Ovary (tissue), 9 donors: ENCODE results near the gene ACTR8. TPM values are rescaled to one million over a fixed set of nuclear protein-coding genes. Genes with fewer than 3 reads are reported as not detected.

ENCODE experiments used
- DNase-seq, 5 donors: peaks; one replicate each; pipeline ENCODE4 v3.0.0-alpha.2; 2019 to 2020
- H3K27ac ChIP-seq, 2 donors: fragments of 200-600 bp; one replicate each; pipeline versions ENCODE4 v1.5.1 to v1.8.0; 2019 to 2022
- H3K27me3 ChIP-seq: fragments of 200-600 bp; one replicate; pipeline ENCODE4 v1.8.0; 2022
- H3K36me3 ChIP-seq: fragments of 200-600 bp; sonication (generic); one replicate; pipeline ENCODE4 v1.5.1; 2019
- H3K4me1 ChIP-seq: one replicate; pipeline ENCODE4 v1.8.1; 2013; ENCODE audit warnings: mild to moderate bottlenecking, moderate library complexity; ENCODE audit not compliant: insufficient read depth
- H3K4me3 ChIP-seq: fragments of 200-600 bp; sonication (generic); one replicate; pipeline ENCODE4 v1.5.1; 2017
- H3K9me3 ChIP-seq, 2 donors: fragments of 200-600 bp in 1 of 2; sonication (generic) in 1 of 2; one replicate each; pipeline versions ENCODE4 v1.5.1 to v1.8.1; 2013 to 2019; ENCODE audit warnings: mild to moderate bottlenecking in 1 of 2, moderate library complexity in 1 of 2
- CTCF ChIP-seq, 3 donors: fragments of 450-650 bp in 2 of 3; fragments of 200-600 bp in 1 of 3; IDR thresholded peaks; one replicate each; pipeline versions ENCODE4 v1.5.1 to v1.8.0; 2016 to 2022; ENCODE audit warnings: antibody characterized with exemption in 3 of 3, mild to moderate bottlenecking in 1 of 3
- EP300 ChIP-seq: sonication (generic); formaldehyde crosslinking; IDR thresholded peaks from one replicate; pipeline ENCODE4 v1.6.1; 2017; ENCODE audit warnings: antibody characterized with exemption
- POLR2A ChIP-seq: fragments of 450-650 bp; IDR thresholded peaks from one replicate; pipeline ENCODE4 v1.6.1; 2017; ENCODE audit warnings: antibody characterized with exemption, mild to moderate bottlenecking, moderate library complexity
- WGBS, 3 donors: extraction: QIAGEN DNeasy Blood & Tissue Kit in 1 of 3; methylation state at CpG; one replicate each; pipeline versions ENCODE4 v1.1.5 to v1.1.7; 2013 to 2017; 5-methylcytosine and 5-hydroxymethylcytosine counted together
- intact Hi-C, 4 donors: fragments of 100-400 bp; cut with DNase I; formaldehyde crosslinking; loops; one replicate each; pipeline versions ENCODE4 v1.11.0 to v1.15.1; 2022 to 2023
- polyA plus RNA-seq, 2 donors: library from polyadenylated mRNA; stranded (reverse); fragments of 200-250 nt in 1 of 2; fragments of 350-450 nt in 1 of 2; fragmentation: Illumina TruSeq in 1 of 2; extraction: RNeasy Lipid Tissue Mini Kit (QIAGEN cat#74804) in 1 of 2; gene quantifications; one replicate each; pipeline ENCODE4 v1.2.3, GENCODE V29; 2013 to 2014
- total RNA-seq, 7 donors: library from RNA; depleted of rRNA in 2 of 7; stranded (reverse); fragments of >200 nt in 2 of 7; fragmentation: NEBNext Ultra II Directional in 3 of 7; extraction: Animal tissue kit (Norgen Biotek cat#: 25700) in 3 of 7; gene quantifications; one replicate each; pipeline versions ENCODE4 v1.1.0 to v1.2.4, GENCODE V29; 2016 to 2023
- donor health status: DM: no; HTN: no; CAD: no; lungs with moderate emphysema.
- donor health status: DM: no; HTN: no; CAD: no.
- donor health status: Bipolar disorder and iron deficiency.
- donor health status: DM: yes; HTN: yes; CAD: no.
- donor health status: DM: no; HTN: no; CAD: no.
- donor health status: DM: yes; HTN: yes; CAD: no.

ACTR8 gene
- total and polyA plus RNA-seq, 9 donors = 9.1 to 34.5 (median 20.6) TPM

GRCh38 chr3:53823026-53823955 lies 58.7 kb downstream of the ACTR8 start:
- intact Hi-C loops = no loop called here
- TF ChIP-seq EP300 (no peak), CTCF (IDR thresholded peaks at IDR 0.05) (no peak), POLR2A (no peak)
- H3K9me3 ChIP-seq = no peaks in the 10 kb centered on the region

GRCh38 chr3:53822331-53822741 lies 59.6 kb downstream of the ACTR8 start:
- H3K4me3 ChIP-seq = no peak overlapping the region
- no peaks in the 10 kb centered on the region for H3K4me1 ChIP-seq
- H3K27ac ChIP-seq = no peak overlapping the region
- no peaks in the 10 kb centered on the region for H3K36me3 ChIP-seq
- TF ChIP-seq POLR2A (no peak), EP300 (no peak), CTCF (IDR thresholded peaks at IDR 0.05) (no peak)
- DNase-seq = peak in 1 of 5 donors; percentile 9
- intact Hi-C loops = no loop called here
- no peaks in the 10 kb centered on the region for H3K9me3 ChIP-seq
- 84 to 88% (median 85%) methylated on average over 14 of the region's 14 CpGs for WGBS, 3 donors
- no peaks in the 10 kb centered on the region for H3K27me3 ChIP-seq

More at GRCh38 chr3:53823026-53823955, 58.7 kb downstream of the ACTR8 start:
- no peak overlapping the region for H3K27ac ChIP-seq
- WGBS, 3 donors = 95% methylated on average over 56 to 67 of the region's 67 CpGs
- no peak overlapping the region for H3K4me3 ChIP-seq
- H3K27me3 ChIP-seq = no peaks in the 10 kb centered on the region
- peak in 3 of 5 donors; percentile 8 to 17 (median 8) for DNase-seq
- no peaks in the 10 kb centered on the region for H3K36me3 ChIP-seq
- no peaks in the 10 kb centered on the region for H3K4me1 ChIP-seq

GRCh38 chr3:53821631-53822121 lies 60.3 kb downstream of the ACTR8 start:
- no peak for DNase-seq
- Histone ChIP-seq H3K36me3 (no peaks in the 10 kb centered on the region), H3K27ac (no peak overlapping the region), H3K9me3 (no peaks in the 10 kb centered on the region), H3K4me1 (no peaks in the 10 kb centered on the region), H3K27me3 (no peaks in the 10 kb centered on the region), H3K4me3 (no peak overlapping the region)
- intact Hi-C loops = no loop called here
- WGBS, 3 donors = 60 to 76% (median 65%) methylated on average over 5 of the region's 5 CpGs
- TF ChIP-seq POLR2A = no peak
- TF ChIP-seq EP300 = no peak
- TF ChIP-seq CTCF (IDR thresholded peaks at IDR 0.05) = no peak

- Histone ChIP-seq H3K4me3 (no peak overlapping the region), H3K9me3 (no peaks in the 10 kb centered on the region), H3K27ac (no peak overlapping the region), H3K4me1 (no peaks in the 10 kb centered on the region), H3K36me3 (no peaks in the 10 kb centered on the region), H3K27me3 (no peaks in the 10 kb centered on the region)
- WGBS, 3 donors = 85 to 89% (median 88%) methylated on average over 21 of the region's 21 CpGs
- DNase-seq = peak in 1 of 5 donors; percentile 9
- no peak for TF ChIP-seq POLR2A
- TF ChIP-seq CTCF (IDR thresholded peaks at IDR 0.05) = no peak
- TF ChIP-seq EP300 = no peak
- intact Hi-C loops = no loop called here
Observed at GRCh38 chr3:53820756-53821580, 61.0 kb downstream of the ACTR8 start.
